HG02571 (cell line): Measurements from ENCODE around the gene CDKN1C.
A peak's percentile ranks its signal among the peaks of the same experiment; 100 is the strongest.
"Not testable (repeated sequence)": the region's sequence is repeated elsewhere in the genome, so short reads cannot be mapped to it uniquely, and the experiment has no call there.

Experiments used
- ATAC-seq: cut with Tn5 transposase; IDR thresholded peaks from one replicate; pipeline ENCODE4 v1.9.1; 2021; ENCODE audit warnings: mild to moderate bottlenecking, moderate library complexity; ENCODE audit not compliant: unreplicated experiment

CDKN1C gene

GRCh38 chr11:2909133-2909902, 23.7 kb upstream of the CDKN1C start:
- ATAC-seq = no peak

- ATAC-seq = no peak
Observed at GRCh38 chr11:2908130-2908529, 22.6 kb upstream of the CDKN1C start.

GRCh38 chr11:2905299-2905698, 19.7 kb upstream of the CDKN1C start:
- ATAC-seq = not testable (repeated sequence)

- no peak for ATAC-seq
Observed at GRCh38 chr11:2904153-2905052, 18.8 kb upstream of the CDKN1C start.

GRCh38 chr11:2903672-2904011, 18.1 kb upstream of the CDKN1C start:
- ATAC-seq = no peak

- ATAC-seq = peak; percentile 3
Observed at GRCh38 chr11:2902784-2903671, 17.5 kb upstream of the CDKN1C start.

- peak; percentile 88 for ATAC-seq
Observed at GRCh38 chr11:2901854-2902783, 16.5 kb upstream of the CDKN1C start.

GRCh38 chr11:2901196-2901796, 15.7 kb upstream of the CDKN1C start:
- ATAC-seq = no peak

- no peak for ATAC-seq
Observed at GRCh38 chr11:2899080-2899783, 13.7 kb upstream of the CDKN1C start.

- no peak for ATAC-seq
Observed at GRCh38 chr11:2898366-2899079, 12.9 kb upstream of the CDKN1C start.

- no peak for ATAC-seq
Observed at GRCh38 chr11:2897048-2897447, 11.5 kb upstream of the CDKN1C start.

- ATAC-seq = no peak
Observed at GRCh38 chr11:2896047-2896446, 10.5 kb upstream of the CDKN1C start.

GRCh38 chr11:2893935-2894334, 8.4 kb upstream of the CDKN1C start:
- ATAC-seq = no peak

GRCh38 chr11:2892967-2893528, 7.5 kb upstream of the CDKN1C start:
- ATAC-seq = no peak

- no peak for ATAC-seq
Observed at GRCh38 chr11:2892215-2892966, 6.8 kb upstream of the CDKN1C start.

GRCh38 chr11:2891326-2892214, 6.0 kb upstream of the CDKN1C start:
- ATAC-seq = no peak
